H1 (cell line): ENCODE results near the gene NME3. TPM values are rescaled to one million over a fixed set of nuclear protein-coding genes. Genes with fewer than 3 reads are reported as not detected.

ENCODE experiments used
- CHD1 ChIP-seq: IDR thresholded peaks from 2 replicates; pipeline ENCODE4 v1.6.1; 2012; ENCODE audit warnings: low read depth, low read length, improper control_type of control experiment
- E2F6 ChIP-seq: IDR thresholded peaks from 2 replicates; pipeline ENCODE4 v1.6.1; 2012; ENCODE audit warnings: inconsistent platforms
- GTF2F1 ChIP-seq: IDR thresholded peaks from 2 replicates; pipeline ENCODE4 v1.6.1; 2012; ENCODE audit warnings: low read depth, low read length, improper control_type of control experiment, borderline replicate concordance
- RFX5 ChIP-seq: IDR thresholded peaks from 2 replicates; pipeline ENCODE4 v1.6.1; 2011; ENCODE audit warnings: low read depth, low read length, improper control_type of control experiment, borderline replicate concordance
- SUZ12 ChIP-seq: fragments of 200-600 bp; sonication (generic); IDR thresholded peaks from 2 replicates; pipeline ENCODE4 v1.6.1; 2012; ENCODE audit warnings: mild to moderate bottlenecking, inconsistent platforms, low read length, moderate library complexity, mixed read lengths
- polyA plus RNA-seq, 7 experiments: library from polyadenylated mRNA; depleted of rRNA in 3 of 7; stranded (reverse) in 5 of 7; unstranded in 2 of 7; fragments of >200 nt in 5 of 7; fragments of 200-250 nt in 2 of 7; gene quantifications; 1 replicate in 5 of 7; 2 replicates in 1 of 7; 4 replicates in 1 of 7; pipeline versions ENCODE4 v1.2.1 to v1.2.3, GENCODE V29; 2011 to 2013; ENCODE audit warnings: missing spikeins in 2 of 7, mixed read lengths in 2 of 7
- total RNA-seq: library from RNA; stranded (reverse); fragmentation: NEBNext Ultra II Directional; extraction: Animal tissue kit (Norgen Biotek cat#: 25700); gene quantifications from 2 replicates; pipeline ENCODE4 v1.2.1, GENCODE V29; 2021

Gene NME3
- total and polyA plus RNA-seq, 2 of the 8 experiments (the other 6 are each of a cell fraction or from before 2014, with no cell fraction given), result 72.5 to 163 TPM

GRCh38 chr16:1741553-1742165 lies 29.7 kb downstream of the NME3 start (continued):
- TF ChIP-seq RFX5 (no peak), E2F6 (no peak), CHD1 (no peak), SUZ12 (no peak), GTF2F1 (no peak)
